ENCODE measurements around the gene LOXHD1.

LOXHD1 gene, protein sequence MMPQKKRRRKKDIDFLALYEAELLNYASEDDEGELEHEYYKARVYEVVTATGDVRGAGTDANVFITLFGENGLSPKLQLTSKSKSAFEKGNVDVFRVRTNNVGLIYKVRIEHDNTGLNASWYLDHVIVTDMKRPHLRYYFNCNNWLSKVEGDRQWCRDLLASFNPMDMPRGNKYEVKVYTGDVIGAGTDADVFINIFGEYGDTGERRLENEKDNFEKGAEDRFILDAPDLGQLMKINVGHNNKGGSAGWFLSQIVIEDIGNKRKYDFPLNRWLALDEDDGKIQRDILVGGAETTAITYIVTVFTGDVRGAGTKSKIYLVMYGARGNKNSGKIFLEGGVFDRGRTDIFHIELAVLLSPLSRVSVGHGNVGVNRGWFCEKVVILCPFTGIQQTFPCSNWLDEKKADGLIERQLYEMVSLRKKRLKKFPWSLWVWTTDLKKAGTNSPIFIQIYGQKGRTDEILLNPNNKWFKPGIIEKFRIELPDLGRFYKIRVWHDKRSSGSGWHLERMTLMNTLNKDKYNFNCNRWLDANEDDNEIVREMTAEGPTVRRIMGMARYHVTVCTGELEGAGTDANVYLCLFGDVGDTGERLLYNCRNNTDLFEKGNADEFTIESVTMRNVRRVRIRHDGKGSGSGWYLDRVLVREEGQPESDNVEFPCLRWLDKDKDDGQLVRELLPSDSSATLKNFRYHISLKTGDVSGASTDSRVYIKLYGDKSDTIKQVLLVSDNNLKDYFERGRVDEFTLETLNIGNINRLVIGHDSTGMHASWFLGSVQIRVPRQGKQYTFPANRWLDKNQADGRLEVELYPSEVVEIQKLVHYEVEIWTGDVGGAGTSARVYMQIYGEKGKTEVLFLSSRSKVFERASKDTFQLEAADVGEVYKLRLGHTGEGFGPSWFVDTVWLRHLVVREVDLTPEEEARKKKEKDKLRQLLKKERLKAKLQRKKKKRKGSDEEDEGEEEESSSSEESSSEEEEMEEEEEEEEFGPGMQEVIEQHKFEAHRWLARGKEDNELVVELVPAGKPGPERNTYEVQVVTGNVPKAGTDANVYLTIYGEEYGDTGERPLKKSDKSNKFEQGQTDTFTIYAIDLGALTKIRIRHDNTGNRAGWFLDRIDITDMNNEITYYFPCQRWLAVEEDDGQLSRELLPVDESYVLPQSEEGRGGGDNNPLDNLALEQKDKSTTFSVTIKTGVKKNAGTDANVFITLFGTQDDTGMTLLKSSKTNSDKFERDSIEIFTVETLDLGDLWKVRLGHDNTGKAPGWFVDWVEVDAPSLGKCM (N-terminal part only)

GRCh38 chr18:46657115-46657955 is at the start of gene LOXHD1:
LOXHD1 (minus strand) TSS chr18:46657220; CDS start chr18:46657033, 187 bp downstream.
- no peak for DNase-seq

GRCh38 chr18:46705521-46705920 is 48.5 kb upstream of the LOXHD1 start:
- DNase-seq: no peak

GRCh38 chr18:46704816-46705215 is 47.8 kb upstream of the LOXHD1 start:
- no peak for DNase-seq

DNA sequence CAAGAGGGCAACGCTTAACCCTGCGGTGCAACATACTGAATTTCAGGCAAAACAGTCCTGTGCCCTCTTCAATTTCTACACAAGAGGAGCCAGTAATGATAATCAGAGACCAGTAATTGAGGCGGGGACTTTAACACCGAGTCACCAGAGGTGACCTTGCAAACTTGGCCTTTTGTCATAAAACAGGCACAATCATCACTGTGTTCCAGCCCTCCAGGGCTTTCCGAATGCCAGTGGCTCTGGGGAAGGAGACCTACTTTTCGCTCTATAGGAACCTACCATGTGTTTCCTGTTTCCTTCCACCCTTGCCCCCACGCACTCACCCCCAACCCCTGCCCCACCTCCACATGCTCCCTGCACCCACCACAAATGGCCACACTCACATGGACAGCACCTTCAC is 47.2 kb upstream of the LOXHD1 start:
- no peak for DNase-seq

DNA sequence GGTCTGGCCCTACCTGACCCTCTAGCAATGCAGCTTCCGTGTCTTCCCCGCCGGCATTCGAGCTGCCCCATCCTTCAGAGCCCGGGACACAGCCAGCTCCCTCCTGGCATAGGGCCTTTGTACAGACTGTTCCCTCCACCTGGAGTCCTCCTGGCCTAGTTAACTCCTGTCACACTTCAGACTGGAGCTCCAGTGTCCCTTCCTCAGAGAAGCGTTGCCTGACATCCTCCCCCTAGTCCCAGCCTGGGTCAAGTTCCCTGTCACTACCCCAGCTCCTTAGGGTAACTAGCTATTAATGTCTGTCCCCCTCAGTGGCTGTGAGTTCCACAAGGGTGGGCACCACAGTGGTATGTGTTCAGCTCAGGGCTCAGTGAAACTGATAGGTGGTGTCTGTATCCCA is 45.5 kb upstream of the LOXHD1 start:
- no peak for DNase-seq

GRCh38 chr18:46700066-46700824 is 43.2 kb upstream of the LOXHD1 start:
- no peak for DNase-seq

- DNase-seq: no peak
Observed at GRCh38 chr18:46696702-46697101, 39.7 kb upstream of the LOXHD1 start.

DNA sequence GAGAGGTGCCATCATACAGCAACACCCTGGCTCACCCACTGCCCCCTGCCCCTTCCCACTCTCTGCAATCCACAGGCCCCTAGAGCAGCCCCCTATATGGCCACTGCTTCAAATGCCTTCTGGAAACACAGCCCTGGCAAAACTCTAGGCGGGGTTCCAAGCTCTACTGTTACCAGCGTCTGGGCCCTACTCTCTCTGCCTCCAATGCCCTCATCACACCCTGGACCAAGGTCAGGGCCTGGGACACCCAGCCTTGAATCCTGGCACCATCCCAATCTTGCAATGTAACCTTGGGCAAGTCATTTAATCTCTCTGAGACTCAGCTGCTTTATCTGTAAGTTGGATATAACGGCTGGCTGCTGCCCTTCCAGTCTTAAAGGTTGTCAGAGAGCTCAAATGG is 39.2 kb upstream of the LOXHD1 start:
- no peak for DNase-seq

DNA sequence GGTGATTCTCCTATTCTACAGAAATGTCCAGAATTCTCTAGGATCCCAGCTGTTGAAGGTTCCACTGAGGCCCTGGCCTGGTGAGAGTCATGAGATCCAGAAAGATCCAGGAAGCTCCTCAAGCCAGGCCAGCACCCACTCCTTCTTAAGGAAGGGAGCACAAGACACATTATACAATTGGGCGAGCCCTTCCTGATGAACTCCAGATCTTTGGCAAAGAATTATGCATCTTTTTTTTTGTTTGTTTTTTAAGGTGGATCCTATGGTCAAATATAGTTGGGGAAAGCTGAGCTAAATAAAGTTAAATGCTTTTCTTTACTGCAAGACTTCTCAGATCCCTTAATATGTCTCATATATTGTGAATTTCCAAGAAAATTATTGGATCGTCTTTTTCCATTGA is 37.0 kb upstream of the LOXHD1 start:
- no peak for DNase-seq

- DNase-seq: no peak
Observed at GRCh38 chr18:46688853-46689525, 32.0 kb upstream of the LOXHD1 start.

DNA sequence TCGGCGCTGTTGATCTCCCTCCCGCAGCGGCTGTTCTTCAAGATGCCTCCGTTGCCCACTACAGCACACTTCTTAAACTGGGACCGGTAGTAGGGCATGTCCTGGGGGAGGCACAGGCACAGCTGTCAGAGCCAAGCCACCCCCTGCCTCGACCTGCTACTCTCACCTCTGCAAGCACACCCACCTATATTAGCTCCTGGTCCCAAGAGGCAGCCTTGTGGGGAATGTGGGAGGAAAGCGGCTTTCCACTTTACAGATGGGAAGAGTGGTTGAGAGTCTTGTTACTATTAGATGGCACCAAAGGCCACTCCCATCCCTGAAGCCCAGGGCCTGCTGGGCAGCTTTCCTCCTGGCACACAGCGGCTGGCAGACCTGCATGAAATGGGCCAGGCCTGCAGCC is 29.2 kb upstream of the LOXHD1 start:
- no peak for DNase-seq

DNA sequence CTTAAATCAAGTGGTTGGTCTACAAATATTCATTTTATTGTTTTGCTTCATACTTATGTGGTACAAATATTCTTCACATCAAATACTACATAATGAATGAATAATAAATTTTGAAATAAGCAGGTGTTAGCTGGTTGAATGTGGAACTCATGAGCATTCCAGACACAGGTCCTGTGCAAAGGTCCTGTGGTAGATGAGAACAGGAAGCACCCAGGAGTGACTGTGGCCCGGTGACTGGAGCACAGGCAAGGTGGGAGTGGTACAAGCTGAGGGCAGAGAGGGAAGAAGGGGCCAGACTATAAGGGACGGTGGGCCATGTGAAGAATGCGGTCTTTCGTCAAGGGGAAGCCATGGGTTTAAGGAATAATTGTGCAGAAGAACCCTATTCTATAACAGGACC is 26.2 kb upstream of the LOXHD1 start:
- no peak for DNase-seq

- no peak for DNase-seq
Observed at GRCh38 chr18:46680784-46681695, 24.0 kb upstream of the LOXHD1 start.

DNA sequence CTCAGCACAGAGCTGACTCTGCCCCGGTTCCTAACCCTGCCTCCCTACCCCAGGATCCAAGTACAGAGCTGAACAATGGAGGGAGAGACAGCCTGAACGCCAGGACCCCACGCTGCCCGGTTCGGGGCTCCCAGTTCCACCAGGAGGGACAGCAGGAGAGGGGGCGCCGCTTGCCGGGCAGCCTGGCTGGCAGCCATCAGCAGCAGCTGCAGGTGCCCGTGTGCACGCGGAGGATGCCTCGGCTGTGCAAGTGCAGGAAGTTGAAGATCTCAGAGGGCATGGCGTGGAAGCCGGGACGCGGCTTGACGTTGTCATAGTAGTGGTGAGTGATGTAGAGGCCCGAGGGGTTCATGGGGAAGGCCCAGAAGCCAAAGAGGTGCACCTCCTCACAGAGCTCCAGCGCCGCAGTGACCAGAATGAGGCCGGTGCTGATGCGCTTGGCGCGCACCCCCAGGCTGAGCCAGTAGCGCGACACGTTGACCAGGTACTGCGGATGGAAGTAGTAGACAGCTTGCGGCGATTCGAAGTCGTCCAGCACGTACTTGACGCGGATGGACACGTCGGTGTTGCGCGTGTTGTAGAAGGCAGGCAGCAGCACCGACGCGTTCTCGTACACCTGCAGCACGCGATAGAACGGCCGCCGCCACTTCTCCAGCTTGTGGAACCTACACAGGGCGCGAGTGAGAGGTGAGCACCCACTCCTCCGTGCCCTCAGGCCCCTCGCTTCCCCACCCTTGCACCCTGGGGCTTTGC is 23.0 kb upstream of the LOXHD1 start:
- DNase-seq: no peak

DNA sequence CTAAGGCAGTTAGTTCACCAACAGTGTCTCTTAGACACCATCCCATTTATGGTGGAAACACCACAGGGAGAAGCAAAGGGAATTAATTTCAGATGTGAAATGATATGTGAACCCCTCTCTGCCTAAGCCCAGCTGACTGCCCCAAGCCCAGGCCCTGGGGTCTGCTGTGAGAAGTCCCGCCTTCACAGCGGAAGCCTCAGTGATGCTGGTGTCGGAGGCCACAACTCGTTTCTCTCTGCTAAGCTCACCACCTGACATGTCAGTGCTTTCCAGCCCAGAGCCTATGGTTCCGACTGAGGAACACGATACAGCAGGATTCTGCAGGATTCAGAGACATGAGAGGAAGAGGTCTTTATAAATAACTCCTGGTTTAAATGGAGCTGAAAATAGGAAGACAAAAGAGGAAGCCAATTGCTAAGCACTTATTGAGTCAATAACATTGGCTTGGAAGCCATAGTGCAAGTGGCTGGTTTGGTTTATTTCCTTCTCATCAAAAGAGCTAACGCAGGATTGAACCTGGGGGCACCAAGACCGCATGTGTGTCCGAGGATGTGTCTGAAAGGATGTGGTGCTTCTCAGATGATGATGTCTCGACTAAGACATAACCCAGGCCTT is 21.9 kb upstream of the LOXHD1 start:
- DNase-seq: no peak

GRCh38 chr18:46678041-46678440 is 21.0 kb upstream of the LOXHD1 start:
- no peak for DNase-seq

- DNase-seq: peak; percentile 38
Observed at GRCh38 chr18:46677611-46678010, 20.6 kb upstream of the LOXHD1 start.

DNA sequence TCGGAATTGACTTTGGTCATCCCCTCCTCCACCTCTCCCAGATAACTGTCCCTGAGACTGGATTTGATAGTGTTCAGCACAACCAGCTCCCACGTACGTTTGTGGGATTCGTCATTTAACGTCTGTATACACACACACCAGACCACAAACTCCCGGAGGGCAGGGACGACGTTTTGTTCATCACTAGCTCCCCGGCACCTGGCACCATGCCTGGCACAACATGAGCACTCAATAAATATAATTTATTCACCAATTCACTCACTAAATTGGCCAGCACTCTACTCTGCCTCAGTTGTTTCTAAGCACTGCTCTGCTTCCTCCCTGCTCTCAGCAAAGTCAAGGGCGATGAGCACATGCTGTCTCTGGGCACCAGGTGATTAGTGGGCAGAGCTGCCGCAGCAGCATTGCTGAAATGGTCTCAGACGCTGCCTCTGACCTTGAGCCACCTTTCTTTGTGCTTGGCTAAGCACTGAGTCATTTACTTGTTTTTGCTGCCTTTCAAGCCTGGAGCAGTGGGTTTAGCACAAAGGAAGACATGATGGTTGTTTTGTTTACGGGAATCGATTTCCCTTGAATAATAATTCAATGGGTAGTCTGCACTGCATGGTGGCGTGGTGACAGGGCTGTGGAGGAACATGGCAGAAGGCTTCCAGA is 19.3 kb upstream of the LOXHD1 start:
- no peak for DNase-seq

Data from HCEC 1CT (cell line).